ENCODE measurements around the gene SAA1.

- TF ChIP-seq, protein P1, sequence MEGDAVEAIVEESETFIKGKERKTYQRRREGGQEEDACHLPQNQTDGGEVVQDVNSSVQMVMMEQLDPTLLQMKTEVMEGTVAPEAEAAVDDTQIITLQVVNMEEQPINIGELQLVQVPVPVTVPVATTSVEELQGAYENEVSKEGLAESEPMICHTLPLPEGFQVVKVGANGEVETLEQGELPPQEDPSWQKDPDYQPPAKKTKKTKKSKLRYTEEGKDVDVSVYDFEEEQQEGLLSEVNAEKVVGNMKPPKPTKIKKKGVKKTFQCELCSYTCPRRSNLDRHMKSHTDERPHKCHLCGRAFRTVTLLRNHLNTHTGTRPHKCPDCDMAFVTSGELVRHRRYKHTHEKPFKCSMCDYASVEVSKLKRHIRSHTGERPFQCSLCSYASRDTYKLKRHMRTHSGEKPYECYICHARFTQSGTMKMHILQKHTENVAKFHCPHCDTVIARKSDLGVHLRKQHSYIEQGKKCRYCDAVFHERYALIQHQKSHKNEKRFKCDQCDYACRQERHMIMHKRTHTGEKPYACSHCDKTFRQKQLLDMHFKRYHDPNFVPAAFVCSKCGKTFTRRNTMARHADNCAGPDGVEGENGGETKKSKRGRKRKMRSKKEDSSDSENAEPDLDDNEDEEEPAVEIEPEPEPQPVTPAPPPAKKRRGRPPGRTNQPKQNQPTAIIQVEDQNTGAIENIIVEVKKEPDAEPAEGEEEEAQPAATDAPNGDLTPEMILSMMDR (IDR thresholded peaks at IDR 0.05): no peak
- no peak for TF ChIP-seq POLR2A (IDR thresholded peaks at IDR 0.05)
These were observed 16.6 kb downstream of the SAA1 start for GRCh38 chr11:18282626-18283025.
